Measurements from ENCODE around the gene TRAM2. TPM values are rescaled to one million over a fixed set of nuclear protein-coding genes. Genes with fewer than 3 reads are reported as not detected.

Gene TRAM2
- total and polyA plus RNA-seq, 2 of the 4 experiments (the other 2 are of a cell fraction): 77.2 to 95.7 TPM

DNA sequence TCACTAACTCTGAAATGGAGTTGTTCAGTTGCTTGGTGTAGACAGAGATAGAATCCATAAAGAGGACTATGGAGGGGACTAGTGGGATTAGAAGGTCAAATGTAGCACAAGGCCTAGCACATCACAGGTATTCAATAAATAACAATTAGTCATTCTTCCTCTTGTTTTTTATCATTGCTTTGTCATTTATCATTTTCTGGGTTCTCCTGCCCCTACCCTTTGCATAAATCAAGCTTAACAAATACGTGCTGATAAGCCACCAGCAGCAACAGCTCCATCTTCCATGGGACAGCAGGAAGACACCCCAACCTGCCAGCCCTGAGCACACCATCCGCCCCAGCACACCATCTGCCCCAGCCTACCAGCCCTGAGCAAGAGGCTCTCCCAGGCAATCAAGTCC lies 23.1 kb downstream of the TRAM2 start:
- peak overlapping the region; percentile 83 for H2BK120ac ChIP-seq (ENCODE audit: low read depth, low read length)
- CTCF ChIA-PET: no interaction called here
- ATAC-seq (ENCODE audit: low read depth) (no peak), DNase-seq (no peak)
- H3K79me1 ChIP-seq (ENCODE audit: low read depth in 1 of 2, low read length in 2 of 2): peaks cover 7 to 80% of the 10 kb centered on the region in 2 experiments
- in situ Hi-C loops (cut with MboI; ENCODE audit: low sequenced_read_pairs) (no loop called here), dilution Hi-C loops (cut with HindIII; ENCODE audit: low sequenced_read_pairs, unreplicated experiment) (no loop called here), intact Hi-C loops (cut with micrococcal nuclease) (no loop called here)
- H2AK9ac ChIP-seq (replicated peaks; ENCODE audit: low read depth, low read length, poor library complexity): no peak overlapping the region
- peak overlapping the region; percentile 96 for H2BK5ac ChIP-seq (ENCODE audit: low read depth, low read length, poor library complexity, severe bottlenecking)
- H3K4me2 ChIP-seq (ENCODE audit: low read depth, low read length): no peak overlapping the region
- H3K23ac ChIP-seq (ENCODE audit: low read depth, low read length): peak overlapping the region; percentile 67
- H4K20me1 ChIP-seq (ENCODE audit: insufficient read depth, low read length): peaks cover 29% of the 10 kb centered on the region; the same call in 1 of the 2 replicates
- no peak overlapping the region for H3K9ac ChIP-seq (ENCODE audit: low read depth, low read length)
- peak overlapping the region; percentile 80 for H4K91ac ChIP-seq (ENCODE audit: insufficient read depth, low read depth, low read length)
- H3K4ac ChIP-seq (ENCODE audit: low read depth, low read length): peak overlapping the region; percentile 88
- peak overlapping the region; percentile 6; the same call in 1 of the 2 replicates for H2BK20ac ChIP-seq (ENCODE audit: low read depth, low read length)
- peak overlapping the region; percentile 93; the same call in 1 of the 3 replicates for H2BK15ac ChIP-seq (ENCODE audit: low read depth, low read length)
- no TSS peak for BruUV-seq (replicated peaks)
- H3K27me3 ChIP-seq (ENCODE audit: control insufficient read depth, insufficient read depth, low read length): no peaks in the 10 kb centered on the region
- no CpG with 5 or more reads among the region's 2 CpGs for WGBS, 2 experiments (ENCODE audit: extremely low coverage in 2 of 2, insufficient read length in 1 of 2)
- H3K9me1 ChIP-seq (ENCODE audit: insufficient read depth, low read length): peaks cover 36% of the 10 kb centered on the region
- H3K27ac ChIP-seq (ENCODE audit: insufficient read depth, low read length): peak overlapping the region; percentile 67
- no peaks in the 10 kb centered on the region for H3K9me3 ChIP-seq (ENCODE audit: control insufficient read depth, insufficient read depth, low read length)
- no peak overlapping the region for H3K4me3 ChIP-seq (ENCODE audit: insufficient read depth, low read depth, low read length)
- H2AFZ ChIP-seq (replicated peaks; ENCODE audit: low read length, poor library complexity): no peak overlapping the region
- H3K36me3 ChIP-seq (ENCODE audit: control insufficient read depth, insufficient read depth, low read length): peaks cover 3% of the 10 kb centered on the region; the same call in 1 of the 2 replicates
- H4K5ac ChIP-seq (ENCODE audit: low read depth, low read length): peak overlapping the region; percentile 71
- H4K8ac ChIP-seq (ENCODE audit: low read depth in 2 of 2, low read length in 2 of 2): peak overlapping the region; percentile 63 to 94; a peak in 3 of 4 replicates
- peak overlapping the region; percentile 69 for H3K18ac ChIP-seq (ENCODE audit: low read depth, low read length)
- peak overlapping the region; percentile 58 for H3K14ac ChIP-seq (replicated peaks; ENCODE audit: low read depth, low read length)
- TF ChIP-seq RCOR1 (IDR thresholded peaks at IDR 0.05; ENCODE audit: insufficient replicate concordance, low read length) (no peak), NFE2L2 (IDR thresholded peaks at IDR 0.05; ENCODE audit: low read depth, low read length) (no peak), SMC3 (IDR thresholded peaks at IDR 0.05; ENCODE audit: low read depth, low read length) (no peak), MXI1 (IDR thresholded peaks at IDR 0.05; ENCODE audit: borderline replicate concordance, low read depth, low read length) (no peak), RFX5 (IDR thresholded peaks at IDR 0.05; ENCODE audit: low read depth, low read length) (no peak), MAFK (IDR thresholded peaks at IDR 0.05; ENCODE audit: low read depth, low read length) (no peak), FOS (IDR thresholded peaks at IDR 0.05; ENCODE audit: low read depth, low read length) (no peak), POLR2A (IDR thresholded peaks at IDR 0.05; ENCODE audit: low read depth, low read length) (no peak), BHLHE40 (IDR thresholded peaks at IDR 0.05; ENCODE audit: low read depth, low read length) (no peak), MAZ (IDR thresholded peaks at IDR 0.05; ENCODE audit: borderline replicate concordance, low read depth, low read length) (no peak), CEBPB (IDR thresholded peaks at IDR 0.05; ENCODE audit: low read depth, low read length) (no peak), RAD21 (IDR thresholded peaks at IDR 0.05; ENCODE audit: low read length) (no peak), CHD1 (IDR thresholded peaks at IDR 0.05; ENCODE audit: low read depth, low read length) (no peak)
- TF ChIP-seq, protein P1, sequence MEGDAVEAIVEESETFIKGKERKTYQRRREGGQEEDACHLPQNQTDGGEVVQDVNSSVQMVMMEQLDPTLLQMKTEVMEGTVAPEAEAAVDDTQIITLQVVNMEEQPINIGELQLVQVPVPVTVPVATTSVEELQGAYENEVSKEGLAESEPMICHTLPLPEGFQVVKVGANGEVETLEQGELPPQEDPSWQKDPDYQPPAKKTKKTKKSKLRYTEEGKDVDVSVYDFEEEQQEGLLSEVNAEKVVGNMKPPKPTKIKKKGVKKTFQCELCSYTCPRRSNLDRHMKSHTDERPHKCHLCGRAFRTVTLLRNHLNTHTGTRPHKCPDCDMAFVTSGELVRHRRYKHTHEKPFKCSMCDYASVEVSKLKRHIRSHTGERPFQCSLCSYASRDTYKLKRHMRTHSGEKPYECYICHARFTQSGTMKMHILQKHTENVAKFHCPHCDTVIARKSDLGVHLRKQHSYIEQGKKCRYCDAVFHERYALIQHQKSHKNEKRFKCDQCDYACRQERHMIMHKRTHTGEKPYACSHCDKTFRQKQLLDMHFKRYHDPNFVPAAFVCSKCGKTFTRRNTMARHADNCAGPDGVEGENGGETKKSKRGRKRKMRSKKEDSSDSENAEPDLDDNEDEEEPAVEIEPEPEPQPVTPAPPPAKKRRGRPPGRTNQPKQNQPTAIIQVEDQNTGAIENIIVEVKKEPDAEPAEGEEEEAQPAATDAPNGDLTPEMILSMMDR (conservative IDR thresholded peaks at IDR 0.05; ENCODE audit: low read depth, low read length): no peak
- TF ChIP-seq, protein P2, sequence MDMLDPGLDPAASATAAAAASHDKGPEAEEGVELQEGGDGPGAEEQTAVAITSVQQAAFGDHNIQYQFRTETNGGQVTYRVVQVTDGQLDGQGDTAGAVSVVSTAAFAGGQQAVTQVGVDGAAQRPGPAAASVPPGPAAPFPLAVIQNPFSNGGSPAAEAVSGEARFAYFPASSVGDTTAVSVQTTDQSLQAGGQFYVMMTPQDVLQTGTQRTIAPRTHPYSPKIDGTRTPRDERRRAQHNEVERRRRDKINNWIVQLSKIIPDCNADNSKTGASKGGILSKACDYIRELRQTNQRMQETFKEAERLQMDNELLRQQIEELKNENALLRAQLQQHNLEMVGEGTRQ (IDR thresholded peaks at IDR 0.05; ENCODE audit: low read depth, low read length): no peak
- TF ChIP-seq, protein P3, sequence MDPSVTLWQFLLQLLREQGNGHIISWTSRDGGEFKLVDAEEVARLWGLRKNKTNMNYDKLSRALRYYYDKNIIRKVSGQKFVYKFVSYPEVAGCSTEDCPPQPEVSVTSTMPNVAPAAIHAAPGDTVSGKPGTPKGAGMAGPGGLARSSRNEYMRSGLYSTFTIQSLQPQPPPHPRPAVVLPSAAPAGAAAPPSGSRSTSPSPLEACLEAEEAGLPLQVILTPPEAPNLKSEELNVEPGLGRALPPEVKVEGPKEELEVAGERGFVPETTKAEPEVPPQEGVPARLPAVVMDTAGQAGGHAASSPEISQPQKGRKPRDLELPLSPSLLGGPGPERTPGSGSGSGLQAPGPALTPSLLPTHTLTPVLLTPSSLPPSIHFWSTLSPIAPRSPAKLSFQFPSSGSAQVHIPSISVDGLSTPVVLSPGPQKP (IDR thresholded peaks at IDR 0.05; ENCODE audit: borderline replicate concordance, low read depth, low read length): no peak
- H2AK5ac ChIP-seq (ENCODE audit: low read depth, low read length): peak overlapping the region; percentile 97
- peaks cover 54% of the 10 kb centered on the region for H3K4me1 ChIP-seq (ENCODE audit: control insufficient read depth, insufficient read depth, low read length)
- POLR2A ChIA-PET (ENCODE audit: unreplicated experiment): interaction anchor here (0.5 kb wide), 1 partner anchor 130 kb away, joined by 5 read pairs; no protein-coding TSS in a partner anchor
- H3K56ac ChIP-seq (ENCODE audit: extremely low read depth, insufficient read depth, low read length): 0 out of 2 replicates have a peak overlapping the region, but pooled peaks have one; percentile 24

Data from IMR-90 (cell line).